K562 (cell line): Measurements from ENCODE around the gene TFB2M. TPM values are rescaled to one million over a fixed set of nuclear protein-coding genes. Genes with fewer than 3 reads are reported as not detected.

Experiments used
- ATAC-seq: fragments of 200-7000 bp; cut with Tn5 transposase; 3 replicates; pipeline ENCODE4 v1.9.1; 2020; ENCODE audit warnings: moderate library complexity
- BruUV-seq: library from RNA; stranded (reverse); fragments of 400-500 nt; replicated peaks from 2 replicates; lab custom pipeline; 2021; lab: Mats Ljungman, UMichigan
- CTCF ChIA-PET: fragments of 300-600 bp; formaldehyde crosslinking; extraction: SDS; loops from one replicate; lab custom pipeline; 2021; ENCODE audit warnings: low intra/inter-chr PET ratio; lab: Yijun Ruan, JAX
- POLR2A ChIA-PET: fragments of 300-600, 350-650 bp; sonication (Branson Sonifier 250); formaldehyde crosslinking; extraction: SDS; loops from one replicate; lab custom pipeline; 2021; ENCODE audit warnings: antibody characterized with exemption, inconsistent platforms; lab: Yijun Ruan, JAX
- DNase-seq, 4 experiments: peaks; one replicate each; pipeline versions ENCODE4 v3.0.0 to v3.0.0-alpha.2; 2011 to 2018; ENCODE audit warnings: low spot score in 3 of 4, mixed read lengths in 3 of 4; ENCODE audit errors: extremely low read depth in 1 of 4
- FAIRE-seq: peaks from 2 replicates; lab custom pipeline; 2011; peaks lifted over from hg19 to GRCh38; lab: Jason Lieb, UNC
- H2AFZ ChIP-seq: 2 replicates; pipeline ENCODE4 v1.6.0; 2011; ENCODE audit warnings: low read depth, low read length, control low read depth, inconsistent platforms
- H3K27ac ChIP-seq: fragments of 200-600 bp; 3 replicates; pipeline ENCODE4 v1.8.0; 2011; ENCODE audit warnings: low read depth, mild to moderate bottlenecking, control low read depth, inconsistent platforms, low read length, moderate library complexity, mixed read lengths; ENCODE audit errors: extremely low read depth
- H3K27me3 ChIP-seq, 2 experiments: fragments of 300-600 bp in 1 of 2; 2 replicates in 1 of 2; 3 replicates in 1 of 2; pipeline versions ENCODE4 v1.6.0 to v1.8.0; 2011; ENCODE audit warnings: inconsistent platforms in 2 of 2, low read length in 2 of 2, mild to moderate bottlenecking in 1 of 2, mixed read lengths in 1 of 2, moderate library complexity in 1 of 2; ENCODE audit not compliant: control insufficient read depth in 2 of 2, insufficient read depth in 2 of 2
- H3K36me3 ChIP-seq: fragments of 300-600 bp; 3 replicates; pipeline ENCODE4 v1.8.0; 2011; ENCODE audit warnings: mild to moderate bottlenecking, low read length, inconsistent platforms; ENCODE audit not compliant: control insufficient read depth, insufficient read depth
- H3K4me1 ChIP-seq, 2 experiments: fragments of 200-600 bp in 1 of 2; replicated peaks in 1 of 2; 2 replicates in 1 of 2; 3 replicates in 1 of 2; pipeline versions ENCODE4 v1.5.1 to v1.8.0; 2011; ENCODE audit warnings: inconsistent platforms in 2 of 2, low read length in 2 of 2, mild to moderate bottlenecking in 1 of 2, mixed read lengths in 1 of 2, moderate library complexity in 1 of 2; ENCODE audit not compliant: control insufficient read depth in 2 of 2, insufficient read depth in 2 of 2
- H3K4me2 ChIP-seq: 2 replicates; pipeline ENCODE4 v1.6.1; 2011; ENCODE audit warnings: low read length, control low read depth, inconsistent platforms, mixed read lengths; ENCODE audit not compliant: insufficient read depth
- H3K4me3 ChIP-seq: fragments of 200-600 bp; sonication (generic), shearing (Covaris generic); 2 replicates; pipeline ENCODE4 v1.5.1; 2016; ENCODE audit warnings: control low read depth, inconsistent platforms
- H3K79me2 ChIP-seq: fragments of 200-600 bp; 3 replicates; pipeline ENCODE4 v1.8.0; 2011; ENCODE audit warnings: low read length, inconsistent platforms; ENCODE audit not compliant: control insufficient read depth, insufficient read depth
- H3K9ac ChIP-seq, 2 experiments: 2 replicates each; pipeline versions ENCODE4 v1.6.0 to v1.6.1; 2011; ENCODE audit warnings: low read depth in 2 of 2, low read length in 2 of 2, control low read depth in 1 of 2, inconsistent platforms in 1 of 2, mild to moderate bottlenecking in 1 of 2, mixed read lengths in 1 of 2; ENCODE audit not compliant: insufficient read depth in 1 of 2
- H3K9me1 ChIP-seq: one replicate; pipeline ENCODE4 v1.6.0; 2011; ENCODE audit warnings: inconsistent platforms, mild to moderate bottlenecking, low read length, moderate library complexity; ENCODE audit not compliant: control insufficient read depth, insufficient read depth
- H3K9me3 ChIP-seq: replicated peaks from 2 replicates; pipeline ENCODE4 v1.5.1; 2011; ENCODE audit warnings: low read depth, low read length, inconsistent platforms; ENCODE audit not compliant: control insufficient read depth, insufficient read depth
- H4K20me1 ChIP-seq: replicated peaks from 2 replicates; pipeline ENCODE4 v1.6.1; 2011; ENCODE audit warnings: low read length, inconsistent platforms, mixed read lengths; ENCODE audit not compliant: control insufficient read depth, insufficient read depth
- CCNT2 ChIP-seq: IDR thresholded peaks from 2 replicates; pipeline ENCODE4 v1.6.1; 2011; ENCODE audit warnings: borderline replicate concordance, low read depth, mild to moderate bottlenecking, moderate library complexity, mixed read lengths, low read length; ENCODE audit not compliant: insufficient read length; ENCODE audit errors: extremely low read depth
- FOSL1 ChIP-seq: fragments of 200-800 bp; sonication (Bioruptor generic); conservative IDR thresholded peaks from 2 replicates; pipeline ENCODE4 v1.6.1; 2016; ENCODE audit warnings: missing genetic modification characterization, missing compliant biosample characterization
- PURB ChIP-seq: sonication (generic); formaldehyde crosslinking; IDR thresholded peaks from 2 replicates; pipeline ENCODE4 v1.9.0; 2021; ENCODE audit warnings: low read depth, mild to moderate bottlenecking, missing genetic modification reagents
- ZNF140 ChIP-seq: fragments of 250-450 bp; sonication (Bioruptor Pico); IDR thresholded peaks from 2 replicates; pipeline ENCODE4 v1.8.0; 2021; ENCODE audit warnings: moderate library complexity, mild to moderate bottlenecking, inconsistent platforms
- WGBS: fragments of 100-300 bp; shearing (Covaris generic); methylation state at CpG from one replicate; pipeline ENCODE4 v1.1.6; 2016; ENCODE audit warnings: low coverage, mixed read lengths; ENCODE audit not compliant: insufficient coverage; ENCODE audit errors: missing lambda C conversion rate; 5-methylcytosine and 5-hydroxymethylcytosine counted together
- in situ Hi-C: fragments of 300-500 bp; cut with MboI; formaldehyde crosslinking; loops from 4 replicates; pipeline ENCODE4 v1.15.0; 2018; ENCODE audit warnings: inconsistent platforms, mixed read lengths
- intact Hi-C: fragments of 100-400 bp; cut with micrococcal nuclease; formaldehyde crosslinking; loops from 2 replicates; pipeline ENCODE4 v1.14.2; 2022
- polyA plus RNA-seq, 8 experiments: library from polyadenylated mRNA; depleted of rRNA in 4 of 8; stranded (reverse) in 5 of 8; unstranded in 3 of 8; fragments of >200 nt; fragmentation: Nextera tagmentation in 2 of 8; fragmentation: Illumina TruSeq in 1 of 8; extraction: Ambion mirVana in 2 of 8; extraction: Trizol in 1 of 8; gene quantifications; 2 replicates each; pipeline versions ENCODE4 v1.2.1 to v1.2.3, GENCODE V29; 2011 to 2014; ENCODE audit warnings: inconsistent platforms in 1 of 8, missing spikeins in 1 of 8
- total RNA-seq, 7 experiments: library from RNA; depleted of rRNA in 6 of 7; stranded (reverse); fragments of >200 nt in 6 of 7; fragmentation: Illumina TruSeq in 2 of 7; extraction: Trizol in 2 of 7; gene quantifications; 2 replicates each; pipeline versions ENCODE4 v1.2.1 to v1.2.3, GENCODE V29; 2011 to 2021; ENCODE audit warnings: low replicate concordance in 1 of 7
- TF ChIP-seq, protein P1 (sequence below): fragments of 450-650 bp; IDR thresholded peaks from 2 replicates; pipeline ENCODE4 v1.6.1; 2016; ENCODE audit warnings: missing biosample characterization, missing genetic modification characterization
- TF ChIP-seq, protein P2 (sequence below), 2 experiments: fragments of 450-650 bp; IDR thresholded peaks; 2 replicates each; pipeline ENCODE4 v1.6.1; 2016; ENCODE audit warnings: mild to moderate bottlenecking in 2 of 2, borderline replicate concordance in 1 of 2, low read depth in 1 of 2, moderate library complexity in 1 of 2
- TF ChIP-seq, protein P3 (sequence below): sonication (generic); formaldehyde crosslinking; IDR thresholded peaks from 2 replicates; pipeline ENCODE4 v1.8.0; 2022; ENCODE audit warnings: missing genetic modification reagents, mild to moderate bottlenecking, moderate library complexity, borderline replicate concordance

The TFB2M gene
- total and polyA plus RNA-seq, 9 of the 15 experiments (the other 6 are each of a cell fraction or from before 2014, with no cell fraction given) = 55.1 to 162 (median 70.6) TPM

DNA sequence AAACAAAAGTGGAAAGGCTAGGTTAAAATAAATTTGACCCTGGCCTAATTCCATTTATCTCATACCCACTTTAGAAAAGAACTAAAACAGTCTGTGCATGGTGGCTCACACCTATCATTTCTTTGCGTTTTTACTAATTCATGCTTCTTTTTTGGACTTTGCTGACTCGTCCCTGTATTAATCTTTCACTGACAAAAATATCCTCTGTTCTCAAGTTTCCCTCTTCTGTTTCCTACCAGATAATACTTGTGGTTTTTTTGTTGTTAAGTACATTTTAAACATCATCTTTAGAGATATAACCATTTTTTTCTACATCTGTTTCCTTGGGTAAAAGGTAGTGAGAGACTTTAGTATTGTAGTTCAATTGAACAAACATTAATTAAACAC lies 11.7 kb upstream of the TFB2M start (continued):
- TF ChIP-seq, protein P1, sequence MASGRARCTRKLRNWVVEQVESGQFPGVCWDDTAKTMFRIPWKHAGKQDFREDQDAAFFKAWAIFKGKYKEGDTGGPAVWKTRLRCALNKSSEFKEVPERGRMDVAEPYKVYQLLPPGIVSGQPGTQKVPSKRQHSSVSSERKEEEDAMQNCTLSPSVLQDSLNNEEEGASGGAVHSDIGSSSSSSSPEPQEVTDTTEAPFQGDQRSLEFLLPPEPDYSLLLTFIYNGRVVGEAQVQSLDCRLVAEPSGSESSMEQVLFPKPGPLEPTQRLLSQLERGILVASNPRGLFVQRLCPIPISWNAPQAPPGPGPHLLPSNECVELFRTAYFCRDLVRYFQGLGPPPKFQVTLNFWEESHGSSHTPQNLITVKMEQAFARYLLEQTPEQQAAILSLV (tag) = no peak

DNA sequence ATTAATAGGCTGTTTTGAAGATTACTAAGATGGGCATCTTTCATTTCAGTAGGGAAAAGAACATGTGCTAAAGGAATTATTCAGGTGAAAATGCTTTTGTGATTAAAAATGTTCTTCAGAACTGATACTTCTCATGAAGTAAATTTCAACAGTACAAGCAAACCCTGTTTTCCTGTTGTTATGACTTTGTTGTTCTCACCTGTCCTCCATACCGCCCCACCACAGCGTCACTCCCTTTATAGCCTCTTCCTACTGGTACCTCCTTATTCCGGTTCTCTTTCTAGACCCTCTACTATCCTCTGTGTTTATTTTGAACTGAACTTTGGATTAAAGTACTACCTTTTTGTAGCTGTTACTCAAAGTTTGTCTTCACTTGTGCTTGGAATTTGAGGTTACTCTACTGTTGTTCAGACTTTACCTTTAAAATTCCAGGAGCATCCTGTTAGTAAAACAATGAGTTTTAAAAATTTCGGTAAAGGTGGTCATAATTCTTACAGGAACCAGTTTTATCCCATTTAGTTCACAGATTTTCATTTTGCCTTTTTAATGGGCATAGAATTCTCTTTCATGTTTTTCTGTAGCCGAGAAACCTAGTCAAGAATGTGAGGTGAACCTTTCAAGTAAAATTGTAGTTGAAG lies 11.1 kb upstream of the TFB2M start:
- Histone ChIP-seq H2AFZ (no peak overlapping the region), H3K9ac (peak overlapping the region in 1 of 2 experiments; percentile 83; a peak in 2 of 4 replicates), H3K27me3 (no peaks in the 10 kb centered on the region), H3K27ac (peak overlapping the region; percentile 89), H3K4me3 (peak overlapping the region; percentile 12; the same call in 1 of the 2 replicates), H3K9me3 (0 out of 2 replicates have a peak, but pooled peaks cover 2% of the 10 kb centered on the region), H4K20me1 (no peaks in the 10 kb centered on the region), H3K36me3 (peaks cover 31% of the 10 kb centered on the region), H3K4me2 (peak overlapping the region; percentile 72), H3K79me2 (peaks cover 98% of the 10 kb centered on the region), H3K4me1 (peaks cover 25 to 73% of the 10 kb centered on the region in 2 experiments), H3K9me1 (no peaks in the 10 kb centered on the region)
- ChIA-PET POLR2A (interaction anchor here (0.6 to 2.2 kb wide), 2 partner anchors 10 to 48 kb away, joined by 3 to 15 read pairs; partner anchors contain the start of genes CNST and TFB2M), CTCF (interaction anchor here (0.7 kb wide), 1 partner anchor 12 kb away, joined by 3 read pairs; no protein-coding TSS in a partner anchor)
- 10% methylated on average over 5 of the region's 5 CpGs for WGBS
- FAIRE-seq (peak; percentile 29), ATAC-seq (peak; percentile 43), DNase-seq (peak in 2 of 4 experiments; percentile 24 to 50)
- TSS peak; percentile 88 for BruUV-seq
- in situ Hi-C loops = no loop called here
- intact Hi-C loops = loop anchor here (10.0 kb wide), 1 partner anchor 272 kb away; no protein-coding TSS in a partner anchor
- TF ChIP-seq ZNF140 (CRISPR knock-in tag) = no peak
- no peak for TF ChIP-seq PURB
- TF ChIP-seq FOSL1 (tag) = no peak
- TF ChIP-seq, protein P2, sequence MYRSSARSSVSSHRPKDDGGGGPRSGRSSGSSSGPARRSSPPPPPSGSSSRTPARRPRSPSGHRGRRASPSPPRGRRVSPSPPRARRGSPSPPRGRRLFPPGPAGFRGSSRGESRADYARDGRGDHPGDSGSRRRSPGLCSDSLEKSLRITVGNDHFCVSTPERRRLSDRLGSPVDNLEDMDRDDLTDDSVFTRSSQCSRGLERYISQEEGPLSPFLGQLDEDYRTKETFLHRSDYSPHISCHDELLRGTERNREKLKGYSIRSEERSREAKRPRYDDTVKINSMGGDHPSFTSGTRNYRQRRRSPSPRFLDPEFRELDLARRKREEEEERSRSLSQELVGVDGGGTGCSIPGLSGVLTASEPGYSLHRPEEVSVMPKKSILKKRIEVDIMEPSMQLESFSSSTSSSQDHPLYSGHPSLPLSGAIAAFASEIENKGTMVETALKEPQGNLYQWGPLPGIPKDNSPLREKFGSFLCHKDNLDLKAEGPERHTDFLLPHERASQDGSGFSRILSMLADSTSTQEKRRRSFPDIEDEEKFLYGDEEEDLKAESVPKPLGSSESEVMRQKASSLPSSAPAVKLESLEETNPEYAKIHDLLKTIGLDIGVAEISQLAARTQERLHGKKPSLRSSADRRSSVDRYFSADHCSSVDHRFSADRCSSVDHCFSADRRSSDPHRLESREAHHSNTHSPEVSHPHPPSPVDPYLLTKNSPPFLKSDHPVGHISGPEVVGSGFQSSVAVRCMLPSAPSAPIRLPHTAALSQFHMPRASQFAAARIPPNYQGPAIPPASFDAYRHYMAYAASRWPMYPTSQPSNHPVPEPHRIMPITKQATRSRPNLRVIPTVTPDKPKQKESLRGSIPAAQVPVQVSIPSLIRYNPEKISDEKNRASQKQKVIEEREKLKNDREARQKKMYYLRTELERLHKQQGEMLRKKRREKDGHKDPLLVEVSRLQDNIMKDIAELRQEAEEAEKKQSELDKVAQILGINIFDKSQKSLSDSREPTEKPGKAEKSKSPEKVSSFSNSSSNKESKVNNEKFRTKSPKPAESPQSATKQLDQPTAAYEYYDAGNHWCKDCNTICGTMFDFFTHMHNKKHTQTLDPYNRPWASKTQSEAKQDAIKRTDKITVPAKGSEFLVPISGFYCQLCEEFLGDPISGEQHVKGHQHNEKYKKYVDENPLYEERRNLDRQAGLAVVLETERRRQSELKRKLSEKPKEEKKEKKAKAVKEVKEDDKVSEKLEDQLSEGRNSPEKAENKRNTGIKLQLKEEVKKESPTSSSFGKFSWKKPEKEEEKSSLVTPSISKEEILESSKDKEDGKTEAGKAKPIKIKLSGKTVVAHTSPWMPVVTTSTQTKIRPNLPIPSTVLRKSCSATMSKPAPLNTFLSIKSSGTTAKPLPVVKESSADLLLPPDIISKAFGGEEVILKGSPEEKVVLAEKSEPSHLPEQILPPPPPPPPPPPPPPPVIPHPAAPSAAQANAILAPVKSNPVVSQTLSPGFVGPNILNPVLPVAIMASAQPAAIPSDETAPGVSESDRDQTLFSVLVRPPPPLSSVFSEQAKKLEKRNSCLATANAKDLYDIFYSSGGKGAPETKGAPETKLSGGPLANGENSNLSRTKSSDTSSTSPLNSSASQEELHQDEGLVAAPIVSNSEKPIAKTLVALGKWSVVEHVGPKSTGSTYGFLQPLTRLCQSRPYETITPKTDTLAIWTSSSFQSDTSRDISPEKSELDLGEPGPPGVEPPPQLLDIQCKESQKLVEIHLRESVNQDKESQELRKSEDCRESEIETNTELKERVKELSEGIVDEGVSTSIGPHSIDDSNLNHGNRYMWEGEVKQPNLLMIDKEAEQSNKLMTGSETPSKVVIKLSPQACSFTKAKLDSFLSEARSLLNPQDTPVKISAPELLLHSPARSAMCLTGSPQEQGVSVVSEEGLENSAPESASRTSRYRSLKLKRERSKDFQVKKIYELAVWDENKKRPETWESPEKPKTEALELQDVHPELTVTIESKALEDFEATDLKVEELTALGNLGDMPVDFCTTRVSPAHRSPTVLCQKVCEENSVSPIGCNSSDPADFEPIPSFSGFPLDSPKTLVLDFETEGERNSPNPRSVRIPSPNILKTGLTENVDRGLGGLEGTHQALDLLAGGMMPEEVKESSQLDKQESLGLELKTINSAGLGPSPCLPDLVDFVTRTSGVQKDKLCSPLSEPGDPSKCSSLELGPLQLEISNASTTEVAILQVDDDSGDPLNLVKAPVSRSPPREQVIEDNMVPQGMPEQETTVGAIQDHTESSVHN (IDR thresholded peaks at IDR 0.05; ENCODE audit: borderline replicate concordance in 1 of 2, low read depth in 1 of 2) = 0 out of 4 replicates have a peak, but pooled peaks of 1 of the 2 experiments have one; percentile 22
- TF ChIP-seq, protein P3, sequence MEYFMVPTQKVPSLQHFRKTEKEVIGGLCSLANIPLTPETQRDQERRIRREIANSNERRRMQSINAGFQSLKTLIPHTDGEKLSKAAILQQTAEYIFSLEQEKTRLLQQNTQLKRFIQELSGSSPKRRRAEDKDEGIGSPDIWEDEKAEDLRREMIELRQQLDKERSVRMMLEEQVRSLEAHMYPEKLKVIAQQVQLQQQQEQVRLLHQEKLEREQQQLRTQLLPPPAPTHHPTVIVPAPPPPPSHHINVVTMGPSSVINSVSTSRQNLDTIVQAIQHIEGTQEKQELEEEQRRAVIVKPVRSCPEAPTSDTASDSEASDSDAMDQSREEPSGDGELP (CRISPR knock-in tag) = no peak
- TF ChIP-seq CCNT2 = no peak
